ENCODE measurements around the gene ADD2.

The ADD2 gene

GRCh38 chr2:70729647-70730046 is 38.4 kb downstream of the ADD2 start:
- Mint-ChIP-seq H3K36me3 (ENCODE audit: low read depth) (no peaks in the 10 kb centered on the region), H3K27me3 (ENCODE audit: low read depth) (peaks cover 17% of the 10 kb centered on the region), H3K4me3 (no peak overlapping the region), H3K9me3 (no peaks in the 10 kb centered on the region), H3K27ac (no peak overlapping the region), H3K4me1 (peaks cover 22% of the 10 kb centered on the region)
- TF ChIP-seq CTCF (IDR thresholded peaks at IDR 0.05; ENCODE audit: unreplicated experiment in 3 of 3), result no peak

GRCh38 chr2:70728128-70728527 is 39.9 kb downstream of the ADD2 start:
- Mint-ChIP-seq H3K4me1 (peaks cover 13% of the 10 kb centered on the region), H3K27me3 (ENCODE audit: low read depth) (peaks cover 4% of the 10 kb centered on the region), H3K9me3 (no peaks in the 10 kb centered on the region), H3K4me3 (no peak overlapping the region), H3K36me3 (ENCODE audit: low read depth) (no peaks in the 10 kb centered on the region), H3K27ac (no peak overlapping the region)
- no peak for TF ChIP-seq CTCF (IDR thresholded peaks at IDR 0.05; ENCODE audit: unreplicated experiment in 3 of 3)

GRCh38 chr2:70726947-70727725 is 40.9 kb downstream of the ADD2 start:
- H3K4me1 Mint-ChIP-seq, result peaks cover 4% of the 10 kb centered on the region
- H3K4me3 Mint-ChIP-seq, result no peak overlapping the region
- no peak overlapping the region for H3K27ac Mint-ChIP-seq
- H3K36me3 Mint-ChIP-seq (ENCODE audit: low read depth), result no peaks in the 10 kb centered on the region
- no peaks in the 10 kb centered on the region for H3K9me3 Mint-ChIP-seq
- no peak for TF ChIP-seq CTCF (IDR thresholded peaks at IDR 0.05; ENCODE audit: unreplicated experiment in 3 of 3)
- H3K27me3 Mint-ChIP-seq (ENCODE audit: low read depth), result peaks cover 4% of the 10 kb centered on the region

- Mint-ChIP-seq H3K4me3 (no peak overlapping the region), H3K36me3 (ENCODE audit: low read depth) (no peaks in the 10 kb centered on the region), H3K4me1 (no peaks in the 10 kb centered on the region), H3K27me3 (ENCODE audit: low read depth) (no peaks in the 10 kb centered on the region), H3K27ac (no peak overlapping the region), H3K9me3 (no peaks in the 10 kb centered on the region)
- no peak for TF ChIP-seq CTCF (IDR thresholded peaks at IDR 0.05; ENCODE audit: unreplicated experiment in 3 of 3)
Measured at GRCh38 chr2:70725505-70725904, 42.5 kb downstream of the ADD2 start.

- Mint-ChIP-seq H3K9me3 (no peaks in the 10 kb centered on the region), H3K27me3 (ENCODE audit: low read depth) (no peaks in the 10 kb centered on the region), H3K4me3 (no peak overlapping the region), H3K27ac (no peak overlapping the region), H3K36me3 (ENCODE audit: low read depth) (no peaks in the 10 kb centered on the region), H3K4me1 (no peaks in the 10 kb centered on the region)
- TF ChIP-seq CTCF (IDR thresholded peaks at IDR 0.05; ENCODE audit: unreplicated experiment in 3 of 3), result no peak
Measured at GRCh38 chr2:70724366-70724765, 43.6 kb downstream of the ADD2 start.

- H3K27ac Mint-ChIP-seq, result no peak overlapping the region
- H3K27me3 Mint-ChIP-seq (ENCODE audit: low read depth), result no peaks in the 10 kb centered on the region
- H3K9me3 Mint-ChIP-seq, result no peaks in the 10 kb centered on the region
- no peak overlapping the region for H3K4me3 Mint-ChIP-seq
- no peaks in the 10 kb centered on the region for H3K36me3 Mint-ChIP-seq (ENCODE audit: low read depth)
- H3K4me1 Mint-ChIP-seq, result no peaks in the 10 kb centered on the region
- no peak for TF ChIP-seq CTCF (IDR thresholded peaks at IDR 0.05; ENCODE audit: unreplicated experiment in 3 of 3)
Measured at GRCh38 chr2:70723286-70723885, 44.6 kb downstream of the ADD2 start.

Data from nephron (organoid).